Neuron (in vitro differentiated cells): Measurements from ENCODE around the gene LAMC3.

ENCODE experiments used
- H2AFZ ChIP-seq: one replicate; pipeline ENCODE4 v1.6.1; 2013; ENCODE audit warnings: low read depth, mild to moderate bottlenecking, inconsistent platforms, low read length, moderate library complexity
- H3K27me3 ChIP-seq: one replicate; pipeline ENCODE4 v1.6.1; 2013; ENCODE audit warnings: low read length; ENCODE audit not compliant: insufficient read depth
- H3K36me3 ChIP-seq: one replicate; pipeline ENCODE4 v1.6.1; 2013; ENCODE audit warnings: low read length; ENCODE audit not compliant: insufficient read depth
- H3K4me1 ChIP-seq: one replicate; pipeline ENCODE4 v1.6.1; 2013; ENCODE audit warnings: low read length; ENCODE audit not compliant: insufficient read depth
- H3K4me3 ChIP-seq: 2 replicates; pipeline ENCODE4 v1.5.1; 2013; ENCODE audit warnings: mild to moderate bottlenecking, low read length, moderate library complexity
- H3K9me3 ChIP-seq: one replicate; pipeline ENCODE4 v1.6.1; 2013; ENCODE audit warnings: low read length

LAMC3 gene

GRCh38 chr9:131062969-131063368 is 54.0 kb downstream of the LAMC3 start:
- Histone ChIP-seq H3K4me3 (no peak overlapping the region), H2AFZ (no peak overlapping the region), H3K4me1 (no peaks in the 10 kb centered on the region), H3K36me3 (no peaks in the 10 kb centered on the region), H3K27me3 (peaks cover 3% of the 10 kb centered on the region), H3K9me3 (no peaks in the 10 kb centered on the region)

- H3K4me1 ChIP-seq, result peaks cover 2% of the 10 kb centered on the region
- H3K27me3 ChIP-seq, result peaks cover 3% of the 10 kb centered on the region
- H3K36me3 ChIP-seq, result no peaks in the 10 kb centered on the region
- H3K4me3 ChIP-seq, result no peak overlapping the region
- H3K9me3 ChIP-seq, result no peaks in the 10 kb centered on the region
- no peak overlapping the region for H2AFZ ChIP-seq
These were observed 56.6 kb downstream of the LAMC3 start for GRCh38 chr9:131065599-131065998.

- H3K27me3 ChIP-seq, result peaks cover 3% of the 10 kb centered on the region
- H3K9me3 ChIP-seq, result no peaks in the 10 kb centered on the region
- no peak overlapping the region for H3K4me3 ChIP-seq
- H3K4me1 ChIP-seq, result peaks cover 2% of the 10 kb centered on the region
- H2AFZ ChIP-seq, result no peak overlapping the region
- no peaks in the 10 kb centered on the region for H3K36me3 ChIP-seq
These were observed 58.7 kb downstream of the LAMC3 start for GRCh38 chr9:131067625-131068024.

GRCh38 chr9:131068076-131068816 is 59.3 kb downstream of the LAMC3 start:
- Histone ChIP-seq H3K36me3 (no peaks in the 10 kb centered on the region), H3K27me3 (peaks cover under 1% of the 10 kb centered on the region), H2AFZ (no peak overlapping the region), H3K4me1 (peaks cover 2% of the 10 kb centered on the region), H3K9me3 (no peaks in the 10 kb centered on the region), H3K4me3 (no peak overlapping the region)

GRCh38 chr9:131069699-131070098 is 60.7 kb downstream of the LAMC3 start:
- H2AFZ ChIP-seq, result no peak overlapping the region
- H3K36me3 ChIP-seq, result no peaks in the 10 kb centered on the region
- H3K9me3 ChIP-seq, result no peaks in the 10 kb centered on the region
- no peaks in the 10 kb centered on the region for H3K27me3 ChIP-seq
- peaks cover 2% of the 10 kb centered on the region for H3K4me1 ChIP-seq
- H3K4me3 ChIP-seq, result no peak overlapping the region

- peaks cover 4% of the 10 kb centered on the region for H3K27me3 ChIP-seq
- H3K36me3 ChIP-seq, result no peaks in the 10 kb centered on the region
- H2AFZ ChIP-seq, result no peak overlapping the region
- H3K4me1 ChIP-seq, result peaks cover 2% of the 10 kb centered on the region
- no peak overlapping the region for H3K4me3 ChIP-seq
- H3K9me3 ChIP-seq, result no peaks in the 10 kb centered on the region
These were observed 63.3 kb downstream of the LAMC3 start for GRCh38 chr9:131072107-131072870.

GRCh38 chr9:131072871-131073237 is 63.9 kb downstream of the LAMC3 start:
- peaks cover 2% of the 10 kb centered on the region for H3K4me1 ChIP-seq
- H3K4me3 ChIP-seq, result no peak overlapping the region
- no peak overlapping the region for H2AFZ ChIP-seq
- peaks cover 4% of the 10 kb centered on the region for H3K27me3 ChIP-seq
- H3K36me3 ChIP-seq, result no peaks in the 10 kb centered on the region
- no peaks in the 10 kb centered on the region for H3K9me3 ChIP-seq

- Histone ChIP-seq H3K36me3 (no peaks in the 10 kb centered on the region), H3K27me3 (peaks cover 4% of the 10 kb centered on the region), H2AFZ (no peak overlapping the region), H3K9me3 (no peaks in the 10 kb centered on the region), H3K4me1 (no peaks in the 10 kb centered on the region), H3K4me3 (no peak overlapping the region)
These were observed 67.6 kb downstream of the LAMC3 start for GRCh38 chr9:131076347-131077195.

GRCh38 chr9:131078427-131079366 is 69.7 kb downstream of the LAMC3 start:
- no peak overlapping the region for H3K4me3 ChIP-seq
- H2AFZ ChIP-seq, result no peak overlapping the region
- no peaks in the 10 kb centered on the region for H3K4me1 ChIP-seq
- peaks cover 11% of the 10 kb centered on the region for H3K27me3 ChIP-seq
- no peaks in the 10 kb centered on the region for H3K36me3 ChIP-seq
- no peaks in the 10 kb centered on the region for H3K9me3 ChIP-seq

GRCh38 chr9:131080589-131080988 is 71.6 kb downstream of the LAMC3 start:
- no peaks in the 10 kb centered on the region for H3K36me3 ChIP-seq
- no peak overlapping the region for H3K4me3 ChIP-seq
- H2AFZ ChIP-seq, result no peak overlapping the region
- H3K4me1 ChIP-seq, result no peaks in the 10 kb centered on the region
- no peaks in the 10 kb centered on the region for H3K9me3 ChIP-seq
- H3K27me3 ChIP-seq, result peaks cover 13% of the 10 kb centered on the region

- Histone ChIP-seq H3K36me3 (no peaks in the 10 kb centered on the region), H3K4me1 (no peaks in the 10 kb centered on the region), H3K27me3 (peaks cover 12% of the 10 kb centered on the region), H2AFZ (no peak overlapping the region), H3K9me3 (no peaks in the 10 kb centered on the region), H3K4me3 (no peak overlapping the region)
These were observed 72.9 kb downstream of the LAMC3 start for GRCh38 chr9:131081868-131082267.

GRCh38 chr9:131082774-131083512 is 74.0 kb downstream of the LAMC3 start:
- no peak overlapping the region for H3K4me3 ChIP-seq
- no peak overlapping the region for H2AFZ ChIP-seq
- no peaks in the 10 kb centered on the region for H3K4me1 ChIP-seq
- H3K27me3 ChIP-seq, result peaks cover 19% of the 10 kb centered on the region
- no peaks in the 10 kb centered on the region for H3K9me3 ChIP-seq
- no peaks in the 10 kb centered on the region for H3K36me3 ChIP-seq
